Thoracic aorta (tissue), 2 donors: Measurements from ENCODE around the gene ARRDC2. TPM values are rescaled to one million over a fixed set of nuclear protein-coding genes. Genes with fewer than 3 reads are reported as not detected.
A peak's percentile ranks its signal among the peaks of the same experiment; 100 is the strongest.

Experiments
- ATAC-seq: fragments of 150-250 bp; one replicate; pipeline ENCODE4 v1.8.0; 2017; ENCODE audit warnings: low read depth; ENCODE audit not compliant: insufficient number of reproducible peaks, low FRiP score
- DNase-seq: peaks from one replicate; pipeline ENCODE4 v3.0.0-alpha.2; 2020; ENCODE audit warnings: low spot score
- H3K27ac ChIP-seq, 2 donors: fragments of 200-600 bp; sonication (generic); 1 replicate in 1 of 2; 2 replicates in 1 of 2; pipeline ENCODE4 v1.5.1; 2016; ENCODE audit warnings: mild to moderate bottlenecking in 2 of 2, moderate library complexity in 2 of 2
- H3K27me3 ChIP-seq: fragments of 200-600 bp; sonication (generic); replicated peaks from 2 replicates; pipeline ENCODE4 v1.6.0; 2016; ENCODE audit warnings: mild to moderate bottlenecking; ENCODE audit not compliant: insufficient read depth
- H3K36me3 ChIP-seq: fragments of 200-600 bp; sonication (generic); one replicate; pipeline ENCODE4 v1.5.1; 2016
- H3K4me1 ChIP-seq, 2 donors: fragments of 200-600 bp; sonication (generic); 1 replicate in 1 of 2; 2 replicates in 1 of 2; pipeline versions ENCODE4 v1.5.1 to v1.6.0; 2016; ENCODE audit warnings: low read depth in 2 of 2, mild to moderate bottlenecking in 1 of 2; ENCODE audit not compliant: control insufficient read depth in 1 of 2
- H3K4me3 ChIP-seq: fragments of 200-600 bp; sonication (generic); 2 replicates; pipeline ENCODE4 v1.5.1; 2016; ENCODE audit warnings: mild to moderate bottlenecking
- H3K9me3 ChIP-seq: fragments of 200-600 bp; sonication (generic); 2 replicates; pipeline ENCODE4 v1.5.1; 2016
- total RNA-seq, 2 donors: library from RNA; depleted of rRNA; stranded (reverse); fragments of >200 nt; gene quantifications; one replicate each; pipeline versions ENCODE4 v1.1.0 to v1.2.3, GENCODE V29; 2016
- TF ChIP-seq, protein P1 (sequence below): fragments of 200-600 bp; sonication (generic); IDR thresholded peaks from one replicate; pipeline ENCODE4 v1.5.1; 2019; ENCODE audit warnings: antibody characterized with exemption

ARRDC2 gene
- total RNA-seq, 2 donors from 2014 or later = 114 to 151 TPM

DNA sequence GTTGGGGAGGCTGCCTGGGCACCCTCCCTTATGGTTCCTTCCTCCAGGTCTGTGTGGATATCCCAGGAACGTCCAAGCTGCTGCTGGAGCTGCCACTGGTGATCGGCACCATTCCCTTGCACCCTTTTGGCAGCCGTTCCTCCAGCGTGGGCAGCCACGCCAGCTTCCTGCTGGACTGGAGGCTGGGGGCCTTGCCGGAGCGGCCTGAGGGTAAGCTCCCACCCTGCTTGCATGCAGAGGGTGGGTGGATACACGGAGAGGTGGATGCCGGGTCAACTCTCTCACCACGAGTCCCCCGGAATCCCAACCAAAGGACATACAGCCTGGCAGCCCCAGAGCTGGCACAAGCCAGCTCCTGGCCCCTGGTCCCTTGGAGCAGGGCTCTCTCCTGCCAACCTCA, 2.2 kb downstream of the ARRDC2 start:
- Histone ChIP-seq H3K9me3 (no peaks in the 10 kb centered on the region), H3K4me3 (peak overlapping the region; percentile 76), H3K27me3 (no peaks in the 10 kb centered on the region), H3K4me1 (peaks cover 18 to 46% of the 10 kb centered on the region in 2 donors), H3K27ac (peak overlapping the region in 1 of 2 donors; percentile 22), H3K36me3 (peaks cover 49% of the 10 kb centered on the region)
- TF ChIP-seq, protein P1, sequence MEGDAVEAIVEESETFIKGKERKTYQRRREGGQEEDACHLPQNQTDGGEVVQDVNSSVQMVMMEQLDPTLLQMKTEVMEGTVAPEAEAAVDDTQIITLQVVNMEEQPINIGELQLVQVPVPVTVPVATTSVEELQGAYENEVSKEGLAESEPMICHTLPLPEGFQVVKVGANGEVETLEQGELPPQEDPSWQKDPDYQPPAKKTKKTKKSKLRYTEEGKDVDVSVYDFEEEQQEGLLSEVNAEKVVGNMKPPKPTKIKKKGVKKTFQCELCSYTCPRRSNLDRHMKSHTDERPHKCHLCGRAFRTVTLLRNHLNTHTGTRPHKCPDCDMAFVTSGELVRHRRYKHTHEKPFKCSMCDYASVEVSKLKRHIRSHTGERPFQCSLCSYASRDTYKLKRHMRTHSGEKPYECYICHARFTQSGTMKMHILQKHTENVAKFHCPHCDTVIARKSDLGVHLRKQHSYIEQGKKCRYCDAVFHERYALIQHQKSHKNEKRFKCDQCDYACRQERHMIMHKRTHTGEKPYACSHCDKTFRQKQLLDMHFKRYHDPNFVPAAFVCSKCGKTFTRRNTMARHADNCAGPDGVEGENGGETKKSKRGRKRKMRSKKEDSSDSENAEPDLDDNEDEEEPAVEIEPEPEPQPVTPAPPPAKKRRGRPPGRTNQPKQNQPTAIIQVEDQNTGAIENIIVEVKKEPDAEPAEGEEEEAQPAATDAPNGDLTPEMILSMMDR = no peak
- no peak for DNase-seq
- no peak for ATAC-seq

GRCh38 chr19:18013210-18014111, 5.5 kb downstream of the ARRDC2 start:
- Histone ChIP-seq H3K4me3 (peak overlapping the region; percentile 0), H3K4me1 (peaks cover 40 to 69% of the 10 kb centered on the region in 2 donors), H3K9me3 (no peaks in the 10 kb centered on the region), H3K36me3 (peaks cover 55% of the 10 kb centered on the region), H3K27me3 (no peaks in the 10 kb centered on the region), H3K27ac (peak overlapping the region; percentile 55)
- ATAC-seq (no peak), DNase-seq (no peak)
- TF ChIP-seq, protein P1 = no peak

- H3K9me3 ChIP-seq = no peaks in the 10 kb centered on the region
- peak overlapping the region; percentile 55 for H3K27ac ChIP-seq
- TF ChIP-seq, protein P1 = no peak
- DNase-seq = no peak
- no peak overlapping the region for H3K4me3 ChIP-seq
- peaks cover 55% of the 10 kb centered on the region for H3K36me3 ChIP-seq
- peaks cover 47 to 68% of the 10 kb centered on the region in 2 donors for H3K4me1 ChIP-seq
- H3K27me3 ChIP-seq = no peaks in the 10 kb centered on the region
- no peak for ATAC-seq
Observed at GRCh38 chr19:18014197-18014596, 6.2 kb downstream of the ARRDC2 start.

DNA sequence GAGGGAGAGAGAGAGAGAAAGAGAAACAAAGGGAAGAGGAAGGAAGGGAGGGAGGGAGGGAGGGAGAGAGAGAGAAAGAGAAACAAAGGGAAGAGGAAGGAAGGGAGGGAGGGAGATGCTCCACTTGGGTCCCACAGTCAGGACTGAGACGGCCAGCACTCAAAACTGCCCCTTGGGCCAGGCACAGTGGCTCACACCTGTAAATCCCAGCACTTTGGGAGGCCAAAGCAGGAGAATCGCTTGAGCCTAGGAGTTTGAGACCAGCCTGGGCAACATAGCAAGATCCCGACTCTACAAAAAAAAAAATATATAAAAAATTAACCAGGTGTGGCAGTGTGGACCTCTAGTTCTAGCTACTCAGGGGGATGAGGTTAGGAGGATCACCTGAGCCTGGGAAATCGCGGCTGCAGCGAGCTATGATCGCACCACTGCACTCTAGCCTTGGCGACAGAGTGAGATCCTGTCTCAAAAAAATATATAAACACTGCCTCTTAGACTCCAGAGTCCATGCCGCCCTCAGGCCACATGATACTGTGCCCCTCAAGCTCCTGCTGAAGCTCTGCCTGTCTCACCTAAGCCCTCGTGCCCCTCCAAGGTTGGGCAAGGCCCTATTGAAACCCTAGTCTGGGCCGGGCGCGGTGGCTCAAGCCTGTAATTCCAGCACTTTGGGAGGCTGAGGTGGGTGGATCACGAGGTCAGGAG, 8.4 kb downstream of the ARRDC2 start:
- no peak for DNase-seq
- peaks cover 34% of the 10 kb centered on the region for H3K36me3 ChIP-seq
- H3K27me3 ChIP-seq = no peaks in the 10 kb centered on the region
- peaks cover 58 to 76% of the 10 kb centered on the region in 2 donors for H3K4me1 ChIP-seq
- TF ChIP-seq, protein P1 = no peak
- H3K9me3 ChIP-seq = no peaks in the 10 kb centered on the region
- no peak for ATAC-seq
- no peak overlapping the region for H3K4me3 ChIP-seq
- H3K27ac ChIP-seq = peak overlapping the region; percentile 66 to 98
